ENCODE measurements around the gene B3GNT9.

DNA sequence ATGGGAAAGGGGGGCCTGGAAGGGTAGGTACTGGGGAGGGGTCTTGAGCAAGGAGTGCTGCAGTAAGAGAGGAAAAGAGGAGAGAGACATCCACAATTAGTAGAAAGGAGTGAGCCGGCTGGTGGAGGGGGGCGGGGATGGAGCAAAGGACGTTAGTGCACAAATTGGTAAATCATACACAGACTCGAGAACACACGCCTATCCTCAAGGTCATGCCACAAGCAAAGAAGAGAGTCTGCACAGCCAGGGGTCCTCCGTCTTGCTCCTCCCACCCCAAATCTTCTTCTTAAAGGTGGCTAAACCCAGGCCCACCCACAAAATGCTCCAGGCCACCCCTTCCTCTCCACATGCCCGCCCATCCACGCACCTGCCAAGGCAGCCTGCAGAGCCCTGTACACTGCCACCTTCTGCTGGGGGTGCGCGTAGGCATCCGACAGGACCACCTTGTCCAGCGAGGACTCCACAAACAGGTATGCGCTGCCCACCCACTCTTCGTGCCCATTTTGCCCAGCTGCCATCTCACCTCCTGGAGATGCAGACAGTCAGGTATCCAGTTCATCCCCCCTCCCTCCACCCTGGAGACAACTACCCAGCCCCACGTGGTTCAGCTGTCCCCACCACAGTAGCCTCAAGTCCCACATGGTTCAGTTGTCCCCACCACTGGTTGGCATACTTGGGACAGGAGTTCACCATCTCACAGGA is 5.5 kb upstream of the B3GNT9 start:
- TF ChIP-seq POLR2AphosphoS5 (IDR thresholded peaks at IDR 0.05; ENCODE audit: low read depth, low read length): no peak
- TF ChIP-seq, protein P1, sequence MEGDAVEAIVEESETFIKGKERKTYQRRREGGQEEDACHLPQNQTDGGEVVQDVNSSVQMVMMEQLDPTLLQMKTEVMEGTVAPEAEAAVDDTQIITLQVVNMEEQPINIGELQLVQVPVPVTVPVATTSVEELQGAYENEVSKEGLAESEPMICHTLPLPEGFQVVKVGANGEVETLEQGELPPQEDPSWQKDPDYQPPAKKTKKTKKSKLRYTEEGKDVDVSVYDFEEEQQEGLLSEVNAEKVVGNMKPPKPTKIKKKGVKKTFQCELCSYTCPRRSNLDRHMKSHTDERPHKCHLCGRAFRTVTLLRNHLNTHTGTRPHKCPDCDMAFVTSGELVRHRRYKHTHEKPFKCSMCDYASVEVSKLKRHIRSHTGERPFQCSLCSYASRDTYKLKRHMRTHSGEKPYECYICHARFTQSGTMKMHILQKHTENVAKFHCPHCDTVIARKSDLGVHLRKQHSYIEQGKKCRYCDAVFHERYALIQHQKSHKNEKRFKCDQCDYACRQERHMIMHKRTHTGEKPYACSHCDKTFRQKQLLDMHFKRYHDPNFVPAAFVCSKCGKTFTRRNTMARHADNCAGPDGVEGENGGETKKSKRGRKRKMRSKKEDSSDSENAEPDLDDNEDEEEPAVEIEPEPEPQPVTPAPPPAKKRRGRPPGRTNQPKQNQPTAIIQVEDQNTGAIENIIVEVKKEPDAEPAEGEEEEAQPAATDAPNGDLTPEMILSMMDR (IDR thresholded peaks at IDR 0.05): no peak

Measured in SK-N-SH (cell line).